Esophagus mucosa (tissue), 1 donor: ENCODE measurements around the gene LYPD6B. TPM values are rescaled to one million over a fixed set of nuclear protein-coding genes. Genes with fewer than 3 reads are reported as not detected.

Experiments used
- ATAC-seq: fragments of 200-7000 bp; cut with Tn5 transposase; one replicate; pipeline ENCODE4 v1.9.1; 2020
- total RNA-seq: library from RNA; stranded (reverse); gene quantifications from one replicate; pipeline ENCODE4 v1.2.4, GENCODE V29; 2023
- donor health status: DM: yes; HTN: yes; CAD: no.

LYPD6B gene
- total RNA-seq, 1 donor from 2014 or later, result 3.2 TPM

GRCh38 chr2:149012545-149012944, 26.0 kb upstream of the LYPD6B start:
- ATAC-seq, result no peak

- no peak for ATAC-seq
Observed at GRCh38 chr2:149015501-149015900, 23.0 kb upstream of the LYPD6B start.

GRCh38 chr2:149015926-149016563, 22.5 kb upstream of the LYPD6B start:
- ATAC-seq, result no peak

- peak; percentile 56 for ATAC-seq
Observed at GRCh38 chr2:149017116-149017985, 21.1 kb upstream of the LYPD6B start.

- no peak for ATAC-seq
Observed at GRCh38 chr2:149018981-149019380, 19.5 kb upstream of the LYPD6B start.

- peak; percentile 42 for ATAC-seq
Observed at GRCh38 chr2:149019768-149020167, 18.7 kb upstream of the LYPD6B start.

GRCh38 chr2:149020432-149020851, 18.1 kb upstream of the LYPD6B start:
- peak; percentile 48 for ATAC-seq

GRCh38 chr2:149021271-149021719, 17.2 kb upstream of the LYPD6B start:
- ATAC-seq, result no peak

GRCh38 chr2:149021761-149022160, 16.7 kb upstream of the LYPD6B start:
- ATAC-seq, result no peak

- ATAC-seq, result no peak
Observed at GRCh38 chr2:149023091-149023490, 15.4 kb upstream of the LYPD6B start.

GRCh38 chr2:149027590-149028250, 10.8 kb upstream of the LYPD6B start:
- peak; percentile 97 for ATAC-seq

- ATAC-seq, result peak; percentile 22
Observed at GRCh38 chr2:149028377-149028776, 10.1 kb upstream of the LYPD6B start.

- ATAC-seq, result no peak
Observed at GRCh38 chr2:149028891-149029290, 9.6 kb upstream of the LYPD6B start.

- no peak for ATAC-seq
Observed at GRCh38 chr2:149029307-149029965, 9.1 kb upstream of the LYPD6B start.

GRCh38 chr2:149031396-149031795, 7.1 kb upstream of the LYPD6B start:
- ATAC-seq, result no peak

- ATAC-seq, result no peak
Observed at GRCh38 chr2:149033716-149034115, 4.8 kb upstream of the LYPD6B start.

- ATAC-seq, result no peak
Observed at GRCh38 chr2:149034406-149034805, 4.1 kb upstream of the LYPD6B start.

GRCh38 chr2:149036507-149037293, 1.8 kb upstream of the LYPD6B start:
- no peak for ATAC-seq

GRCh38 chr2:149037851-149038250, 648 bp upstream of the LYPD6B start:
- peak; percentile 51 for ATAC-seq

- ATAC-seq, result no peak
Observed at GRCh38 chr2:149039213-149039724, 770 bp downstream of the LYPD6B start.

- no peak for ATAC-seq
Observed at GRCh38 chr2:149040451-149040850, 2.0 kb downstream of the LYPD6B start.

GRCh38 chr2:149041482-149041881, 3.0 kb downstream of the LYPD6B start:
- no peak for ATAC-seq
